Suppressor macrophage treated with lipopolysaccharide for 1 hour (primary cell): Measurements from ENCODE around the gene ZDHHC7.

Experiments used
- DNase-seq, 3 donors: peaks; one replicate each; pipeline ENCODE4 v3.0.0-alpha.2; 2020 to 2022

Gene ZDHHC7

DNA sequence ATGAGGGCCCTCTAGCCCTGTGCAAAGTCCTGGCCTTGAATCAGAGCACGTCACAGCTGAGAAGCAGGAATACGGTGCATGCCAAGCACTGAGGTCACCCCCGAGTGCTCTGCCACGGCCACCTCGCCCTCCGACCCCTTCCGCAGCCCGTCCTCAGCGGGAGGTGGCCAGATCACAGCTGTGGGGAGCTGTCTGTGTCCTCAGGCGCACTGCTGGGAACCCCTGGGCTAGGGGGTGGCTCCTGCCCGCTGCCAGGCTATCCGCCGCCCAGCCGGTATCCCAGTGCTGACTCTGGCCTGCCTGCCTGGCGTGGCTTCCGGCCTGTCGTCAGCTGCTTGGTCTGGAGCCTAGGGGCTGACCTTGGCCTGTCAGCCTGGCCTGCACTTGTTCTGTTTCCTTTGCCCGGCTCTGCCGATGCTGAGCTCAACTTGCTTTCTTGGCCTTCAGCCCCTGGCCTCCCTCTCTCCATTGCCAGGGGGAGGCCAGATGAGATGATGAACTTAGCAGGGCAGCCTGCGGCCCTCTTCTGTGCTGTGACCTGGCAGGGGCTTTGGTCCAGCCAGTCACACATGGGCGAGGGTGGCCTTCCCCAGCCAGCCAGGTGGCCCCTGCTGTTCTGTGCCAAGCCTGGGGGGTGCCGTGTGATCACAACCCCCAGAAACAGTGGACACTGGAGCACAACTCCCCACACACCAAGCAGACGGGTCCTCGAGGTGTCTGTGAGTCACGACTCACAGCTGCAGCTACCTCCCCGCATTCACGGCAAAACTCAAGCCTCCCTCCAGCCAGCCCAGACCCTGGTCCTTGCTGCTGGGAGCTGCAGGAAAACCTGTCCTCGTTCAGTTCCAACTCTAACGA lies 77.3 kb downstream of the ZDHHC7 start:
- no peak for DNase-seq

DNA sequence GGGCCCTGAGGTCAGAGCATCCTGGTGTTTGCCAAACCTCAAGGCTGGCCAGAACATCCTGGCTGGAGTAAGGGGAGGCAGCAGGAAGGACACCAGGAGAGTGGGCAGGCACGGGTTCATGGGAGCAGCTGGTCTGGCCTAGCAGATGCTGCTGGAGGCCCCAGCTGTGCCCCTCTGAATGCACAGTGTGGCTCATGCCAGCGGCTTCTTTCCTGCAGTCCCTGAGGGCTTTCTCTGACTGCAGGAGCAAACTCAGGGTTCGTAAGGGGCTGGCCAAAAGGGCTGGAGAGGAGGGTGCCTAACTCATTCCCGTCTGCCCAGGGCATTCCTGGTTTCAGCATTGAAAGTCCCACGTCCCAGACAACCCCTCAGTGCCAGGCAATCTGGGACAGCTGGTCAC lies 78.7 kb downstream of the ZDHHC7 start:
- DNase-seq = no peak

DNA sequence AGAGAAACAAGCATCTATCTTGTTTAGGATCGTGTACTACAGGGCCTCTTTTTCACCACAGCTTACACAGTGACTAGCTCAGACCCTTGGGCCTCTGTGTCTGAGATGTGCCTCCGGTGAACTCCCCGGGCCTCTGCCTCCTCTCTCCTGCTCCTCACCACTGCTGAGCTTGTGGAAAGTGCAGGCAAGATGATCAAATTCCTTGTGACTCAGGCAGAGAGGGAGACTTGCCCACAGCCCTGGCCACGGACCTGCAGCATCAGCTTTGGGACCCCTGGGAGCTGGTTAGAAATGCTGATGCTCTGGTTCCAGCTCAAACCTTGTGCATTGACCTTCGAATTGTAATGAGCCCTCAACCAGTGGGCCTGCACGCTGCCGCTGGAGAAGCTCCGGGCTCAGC lies 79.8 kb downstream of the ZDHHC7 start:
- DNase-seq = no peak

DNA sequence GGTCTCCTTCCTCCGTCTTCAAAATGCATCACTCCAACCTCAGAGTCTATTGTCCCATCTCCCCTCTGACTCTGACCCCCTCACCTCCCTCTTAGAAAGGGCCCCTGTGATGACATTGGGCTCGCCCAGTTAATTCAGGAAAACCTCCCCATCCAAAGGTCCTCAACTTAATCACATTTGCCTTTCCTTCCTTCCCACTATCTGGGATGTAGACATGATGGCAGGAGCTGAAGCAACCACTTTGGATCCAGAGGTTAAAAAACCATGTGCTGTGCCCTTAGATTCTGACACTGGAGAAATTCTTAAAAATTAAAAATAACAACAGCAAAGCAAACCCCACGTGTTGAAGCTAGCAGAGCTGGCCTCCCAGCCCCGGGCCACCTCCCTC lies 80.2 kb downstream of the ZDHHC7 start:
- no peak for DNase-seq

DNA sequence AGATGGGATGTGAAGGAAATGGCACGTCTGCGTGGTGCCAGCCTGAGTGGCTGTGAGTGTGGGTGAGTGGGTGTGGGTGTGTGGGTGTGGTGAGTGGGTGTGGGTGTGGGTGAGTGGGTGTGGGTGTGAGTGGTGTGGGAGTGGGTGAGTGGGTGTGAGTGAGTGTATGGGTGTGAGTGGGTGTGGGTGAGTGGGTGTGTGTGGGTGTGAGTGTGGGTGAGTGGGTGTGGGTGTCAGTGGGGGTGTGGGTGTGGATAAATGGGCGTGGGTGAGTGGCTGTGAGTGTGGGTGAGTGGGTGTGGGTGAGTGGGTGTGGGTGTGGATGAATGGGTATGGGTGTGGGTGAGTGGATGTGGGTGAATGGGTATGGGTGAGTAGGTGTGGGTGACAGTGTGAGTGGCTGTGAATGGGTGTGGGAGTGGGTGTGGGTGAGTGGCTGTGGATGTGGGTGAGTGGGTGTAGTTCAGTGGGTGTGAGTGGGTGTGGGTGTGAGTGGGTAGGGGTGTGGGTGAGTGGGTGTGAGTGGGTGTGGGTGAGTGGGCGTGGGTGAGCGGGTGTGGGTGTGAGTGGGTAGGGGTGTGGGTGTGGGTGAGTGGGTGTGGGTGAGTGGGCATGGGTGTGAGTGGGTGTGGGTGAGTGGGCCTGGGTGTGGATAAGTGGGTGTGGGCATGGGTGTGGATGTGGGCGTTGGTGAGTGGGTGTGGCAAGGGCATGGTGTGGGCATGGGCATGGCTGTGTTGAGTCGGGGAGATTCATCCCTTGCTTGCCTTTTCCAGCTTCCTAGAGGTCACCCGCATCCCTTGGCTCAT lies 80.8 kb downstream of the ZDHHC7 start:
- peak in 1 of 3 donors; percentile 37 for DNase-seq

DNA sequence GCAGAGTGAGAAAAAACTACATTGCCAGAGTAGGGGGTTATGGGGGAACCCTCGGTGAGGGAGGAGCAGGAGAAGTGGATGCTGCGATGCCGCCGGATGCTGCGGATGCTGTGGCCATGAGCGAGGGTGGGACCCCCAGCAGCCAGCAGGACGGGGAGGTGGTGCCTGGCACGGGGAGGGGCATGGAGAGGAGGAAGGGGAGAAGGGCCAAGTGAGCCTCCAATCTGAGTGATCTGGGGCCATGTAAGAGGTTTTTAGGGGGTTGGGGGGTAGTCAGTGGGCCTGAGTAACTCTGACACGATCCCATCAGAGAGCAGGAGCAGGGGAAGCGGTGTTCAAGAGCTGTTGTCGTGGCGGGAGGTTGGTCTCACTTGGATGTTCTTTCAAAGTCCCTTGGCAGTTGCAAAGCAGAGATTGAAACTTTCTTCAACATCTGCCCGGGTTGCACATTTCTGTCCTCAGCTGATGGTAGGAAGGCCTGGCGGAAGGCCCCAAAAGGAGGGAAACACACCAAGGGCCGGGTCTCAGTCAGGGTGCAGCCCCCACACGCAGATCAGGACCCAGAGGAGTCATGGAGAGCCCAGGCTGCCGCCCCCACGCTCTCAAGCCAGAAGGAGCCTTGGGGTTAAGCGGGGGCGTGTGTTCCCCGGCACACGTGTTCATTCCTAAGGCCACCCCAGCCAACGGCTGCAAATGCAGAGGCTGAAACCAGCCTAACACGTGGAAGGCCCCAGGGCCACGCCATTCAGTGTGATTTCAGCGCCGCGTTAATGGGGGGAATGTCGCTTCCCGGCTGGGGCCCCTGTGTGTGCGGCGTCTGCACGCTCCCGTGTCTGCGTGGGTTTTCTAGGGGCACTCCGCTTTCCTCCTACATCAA lies 81.7 kb downstream of the ZDHHC7 start:
- DNase-seq = peak in 1 of 3 donors; percentile 38

DNA sequence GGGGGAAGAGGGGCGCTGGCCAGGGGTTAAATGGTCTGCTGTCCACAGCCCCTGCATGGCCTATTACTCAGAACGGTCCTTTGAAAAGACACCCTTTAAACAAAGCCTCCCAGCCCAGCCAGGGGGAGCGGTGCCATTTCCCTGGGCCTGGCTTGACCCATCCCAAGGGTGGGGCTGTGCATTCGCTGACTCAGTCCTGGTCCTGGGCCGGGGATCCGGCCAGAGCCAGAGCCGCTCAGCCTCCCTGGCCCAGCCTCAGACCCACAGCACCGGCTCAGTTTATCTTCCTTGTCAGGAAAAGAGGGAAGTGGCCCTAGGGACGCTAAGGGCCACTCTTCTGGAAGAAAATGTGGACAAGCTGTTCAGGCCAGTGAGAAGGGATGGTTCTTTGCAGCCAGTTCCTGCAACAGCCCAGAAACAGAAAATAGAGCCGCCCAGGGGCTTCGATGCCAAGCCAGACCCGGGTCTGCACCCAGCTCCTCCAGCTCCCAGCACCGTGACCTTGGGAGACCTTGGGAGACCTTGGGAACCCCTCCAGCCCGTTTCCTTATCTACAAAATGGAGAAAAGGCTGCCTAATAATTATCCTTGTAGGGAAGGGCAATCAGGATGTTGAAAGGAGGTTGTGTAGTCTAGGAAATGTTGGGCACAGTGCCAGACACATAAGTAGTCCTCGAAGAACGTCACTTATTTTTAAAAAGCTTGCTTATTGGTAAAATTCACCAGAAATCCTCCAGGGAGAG lies 82.5 kb downstream of the ZDHHC7 start:
- DNase-seq = no peak

DNA sequence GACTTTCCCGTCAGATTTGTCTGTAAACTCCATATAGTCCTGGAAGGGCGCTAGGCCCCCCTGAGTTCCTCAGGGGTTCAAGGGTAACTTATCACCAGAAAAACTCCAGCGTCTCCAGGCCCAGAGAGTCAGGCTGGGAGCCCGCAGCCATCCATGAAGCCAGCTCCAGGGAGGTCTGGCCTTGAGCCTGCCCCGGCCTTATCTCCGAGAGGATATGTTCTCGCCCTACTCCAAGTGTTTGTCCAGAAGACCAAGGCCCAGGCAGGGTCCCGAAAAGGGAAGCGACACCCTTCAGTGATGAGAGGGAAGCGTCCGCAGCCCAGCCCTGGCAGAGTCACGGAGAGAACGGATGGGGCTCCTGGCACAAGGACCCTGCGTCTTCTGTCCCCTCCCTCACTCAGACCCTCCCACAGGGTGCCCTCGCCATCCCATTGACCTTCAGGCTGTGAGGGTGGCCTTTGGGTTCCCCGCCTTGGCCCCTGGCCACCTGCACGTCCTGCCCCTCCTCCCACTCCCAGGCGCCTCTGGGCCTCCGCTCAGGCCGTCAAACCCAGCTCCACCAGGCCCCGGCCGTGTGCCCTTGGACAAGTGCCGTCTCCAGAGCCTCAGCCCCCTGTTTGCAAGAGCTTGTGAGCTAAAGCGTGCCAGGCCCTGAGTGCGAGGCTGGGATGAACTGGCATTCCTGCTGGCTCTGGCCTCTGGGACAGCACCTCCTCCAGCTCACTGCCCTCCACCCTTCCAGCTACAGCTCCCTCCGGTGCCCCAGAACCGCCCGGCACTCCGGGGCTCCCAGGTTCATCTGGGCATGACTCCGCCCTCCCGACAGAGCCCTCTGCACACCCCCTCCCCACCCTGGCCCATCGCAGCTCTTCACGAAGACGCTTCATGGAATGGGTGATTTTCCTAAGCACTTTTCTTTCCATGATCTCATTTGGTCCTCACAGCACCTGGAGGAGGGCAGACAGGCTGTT lies 83.4 kb downstream of the ZDHHC7 start:
- no peak for DNase-seq

DNA sequence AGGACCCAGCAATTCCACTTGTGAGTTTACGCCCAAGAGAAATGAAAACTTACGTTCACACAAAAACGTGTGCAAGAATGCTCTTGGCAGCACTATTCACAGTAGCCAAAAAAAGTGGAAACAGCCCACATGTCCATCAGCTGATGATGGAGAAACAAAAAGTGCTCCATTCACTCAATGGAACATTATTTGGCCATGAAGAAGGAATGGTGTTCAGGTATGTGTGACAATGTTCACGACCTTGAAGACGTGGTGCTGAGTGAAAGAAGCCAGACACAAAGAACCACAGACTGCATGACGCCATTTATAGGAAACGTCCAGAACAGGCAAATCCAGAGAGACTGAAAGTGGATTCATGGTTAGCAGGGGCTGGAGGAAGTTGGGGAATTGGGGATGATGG lies 84.9 kb downstream of the ZDHHC7 start:
- DNase-seq = no peak

DNA sequence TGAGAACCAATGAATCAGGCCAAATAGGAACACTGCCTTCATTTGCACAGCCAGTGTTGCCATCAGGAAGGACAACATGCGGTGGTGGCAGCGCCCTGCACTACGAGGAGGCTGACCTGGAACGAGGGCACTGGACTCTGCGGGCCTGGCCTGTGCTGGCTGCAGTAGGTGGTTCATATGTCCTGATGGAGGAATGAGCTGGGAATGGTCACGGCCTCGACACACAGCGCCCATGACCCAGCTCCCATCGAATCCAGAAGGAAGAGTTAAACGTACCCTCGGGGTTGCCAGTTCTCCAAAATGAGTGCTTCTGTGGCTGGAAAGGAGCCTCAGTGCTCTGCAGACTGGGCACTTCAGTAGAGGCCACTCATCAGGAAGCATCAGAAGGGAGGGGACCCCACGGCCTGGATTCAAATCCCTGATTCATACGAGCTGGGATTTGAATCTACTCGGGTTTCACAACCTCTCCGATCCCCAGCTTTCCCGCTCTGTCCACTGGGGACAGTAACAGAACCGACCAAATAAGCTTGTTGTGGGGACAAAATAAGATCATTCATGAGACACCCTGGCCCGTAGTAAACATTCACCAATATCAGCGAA lies 85.5 kb downstream of the ZDHHC7 start:
- DNase-seq = no peak

DNA sequence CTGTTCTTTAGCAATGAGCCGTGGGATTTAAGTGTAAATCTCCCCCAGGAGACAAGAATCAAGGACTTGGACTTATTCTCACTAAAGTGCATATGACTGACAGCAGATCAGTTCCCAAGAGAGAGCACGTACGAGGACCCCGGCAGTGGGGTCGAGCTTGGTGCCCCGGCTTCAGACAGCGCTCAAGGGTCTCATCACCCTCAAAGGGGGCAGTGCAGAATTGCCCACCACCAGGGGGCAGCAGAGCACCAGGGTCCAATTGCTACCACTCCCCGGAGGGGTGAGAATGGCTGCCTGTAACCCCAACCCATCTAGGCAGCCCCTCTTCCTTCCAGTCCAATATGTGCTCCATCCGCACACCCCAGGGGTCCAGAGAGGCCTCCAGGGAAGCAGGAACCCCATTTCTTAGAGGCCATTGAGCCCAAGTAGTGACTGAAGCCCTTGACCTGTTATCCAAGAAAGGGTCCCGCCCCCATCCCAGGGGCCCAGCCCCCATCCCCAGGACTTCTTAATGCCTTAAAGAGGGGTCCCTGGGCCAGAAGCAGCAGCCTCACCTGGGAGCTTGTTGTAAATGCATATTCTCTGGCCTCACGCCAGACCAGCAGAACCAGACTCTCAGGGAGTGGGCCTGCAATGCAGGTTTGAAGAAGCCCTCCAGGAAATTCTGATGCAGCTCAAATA lies 86.1 kb downstream of the ZDHHC7 start:
- peak; percentile 69 to 87 (median 70) for DNase-seq

DNA sequence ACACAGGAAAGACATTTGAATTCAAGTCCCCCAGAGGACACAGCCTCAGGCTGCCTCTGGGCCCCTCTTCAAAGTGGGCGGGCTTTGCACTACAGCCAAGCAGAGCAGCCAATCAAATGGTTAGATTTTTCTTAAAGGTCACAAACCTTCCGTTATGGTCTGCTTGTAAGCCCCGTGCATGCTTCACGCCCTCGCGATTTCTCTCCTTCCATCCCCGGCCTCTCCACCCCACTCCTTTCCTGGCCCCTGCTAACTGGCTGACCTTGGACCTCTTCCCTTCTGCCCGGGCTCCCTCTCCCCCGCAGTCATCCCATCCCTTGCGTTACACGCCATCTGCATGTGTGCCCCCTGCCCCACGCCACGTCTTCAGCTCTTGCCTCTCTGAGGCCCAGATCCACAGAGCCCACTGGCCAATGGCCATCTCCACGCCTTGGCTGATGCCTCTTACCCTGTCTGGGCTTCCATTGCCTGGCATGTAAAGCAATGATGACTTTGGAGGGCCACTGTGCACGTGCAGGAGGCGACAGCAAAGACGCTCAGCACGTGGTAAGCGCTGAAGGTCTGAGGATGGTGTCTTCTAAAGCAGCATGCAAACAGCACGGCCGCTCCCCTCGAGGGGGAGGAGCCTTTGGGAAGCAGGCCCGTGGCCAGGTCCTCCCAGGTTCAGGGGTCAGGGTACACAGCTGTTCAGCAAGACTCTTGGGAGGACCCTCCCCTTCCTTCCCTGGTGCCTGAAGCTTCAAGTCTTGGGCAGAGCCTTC lies 86.8 kb downstream of the ZDHHC7 start:
- DNase-seq = no peak
